GM12865 (cell line): ENCODE data around the gene SVIL.
"Not testable (repeated sequence)": the region's sequence is repeated elsewhere in the genome, so short reads cannot be mapped to it uniquely, and the experiment has no call there.

Experiments
- DNase-seq: peaks from one replicate; pipeline ENCODE4 v3.0.0; 2010; ENCODE audit warnings: low read depth
- H3K4me3 ChIP-seq: 2 replicates; pipeline ENCODE4 v1.5.1; 2011; ENCODE audit warnings: mild to moderate bottlenecking, low read depth, low read length, control low read depth
- TF ChIP-seq, protein P1 (sequence below): IDR thresholded peaks from 2 replicates; pipeline ENCODE4 v1.5.1; 2011; ENCODE audit warnings: low read length, control low read depth, low read depth, inconsistent platforms; ENCODE audit not compliant: insufficient read depth; ENCODE audit errors: missing control alignments

SVIL gene

DNA sequence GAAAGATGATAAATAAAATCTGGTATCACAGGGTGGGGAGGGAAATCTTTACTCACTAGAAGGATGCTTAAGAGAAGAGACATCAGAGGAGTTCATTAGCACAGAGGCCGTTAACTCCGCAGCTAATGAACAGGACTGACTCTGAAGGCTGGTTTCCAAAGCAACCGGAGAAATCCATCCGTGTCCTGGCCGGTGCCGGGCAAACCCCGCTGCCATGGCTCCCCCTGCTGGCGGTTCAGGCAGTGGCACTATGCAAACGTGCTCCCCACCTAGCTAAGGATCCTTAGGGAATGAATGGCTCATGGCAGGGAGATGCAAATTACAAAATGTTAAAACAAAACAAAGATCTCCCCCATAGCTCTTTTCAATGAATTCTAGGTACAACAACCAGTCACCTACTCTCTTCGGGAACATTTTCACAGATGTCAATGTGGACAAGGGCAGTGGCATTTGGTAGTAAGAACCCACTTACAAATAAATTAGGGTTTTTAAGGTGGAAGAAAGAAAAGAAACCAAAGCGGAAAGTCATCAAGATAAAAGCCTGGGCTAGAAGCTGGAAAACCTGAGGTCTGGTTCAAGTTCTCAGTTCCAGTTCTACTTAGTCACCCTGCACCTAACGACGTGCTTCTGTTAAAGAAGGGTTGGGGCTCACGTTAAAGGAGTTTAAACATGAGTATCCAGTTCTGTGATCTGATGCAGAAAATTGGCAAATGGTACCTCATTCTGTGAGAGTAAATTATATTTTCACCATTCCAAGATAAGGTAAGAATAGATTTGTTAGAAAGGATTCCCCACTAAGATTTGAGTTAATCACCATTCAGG, 138.2 kb downstream of the SVIL start:
- DNase-seq: peak; percentile 63
- H3K4me3 ChIP-seq: no peak overlapping the region
- TF ChIP-seq, protein P1, sequence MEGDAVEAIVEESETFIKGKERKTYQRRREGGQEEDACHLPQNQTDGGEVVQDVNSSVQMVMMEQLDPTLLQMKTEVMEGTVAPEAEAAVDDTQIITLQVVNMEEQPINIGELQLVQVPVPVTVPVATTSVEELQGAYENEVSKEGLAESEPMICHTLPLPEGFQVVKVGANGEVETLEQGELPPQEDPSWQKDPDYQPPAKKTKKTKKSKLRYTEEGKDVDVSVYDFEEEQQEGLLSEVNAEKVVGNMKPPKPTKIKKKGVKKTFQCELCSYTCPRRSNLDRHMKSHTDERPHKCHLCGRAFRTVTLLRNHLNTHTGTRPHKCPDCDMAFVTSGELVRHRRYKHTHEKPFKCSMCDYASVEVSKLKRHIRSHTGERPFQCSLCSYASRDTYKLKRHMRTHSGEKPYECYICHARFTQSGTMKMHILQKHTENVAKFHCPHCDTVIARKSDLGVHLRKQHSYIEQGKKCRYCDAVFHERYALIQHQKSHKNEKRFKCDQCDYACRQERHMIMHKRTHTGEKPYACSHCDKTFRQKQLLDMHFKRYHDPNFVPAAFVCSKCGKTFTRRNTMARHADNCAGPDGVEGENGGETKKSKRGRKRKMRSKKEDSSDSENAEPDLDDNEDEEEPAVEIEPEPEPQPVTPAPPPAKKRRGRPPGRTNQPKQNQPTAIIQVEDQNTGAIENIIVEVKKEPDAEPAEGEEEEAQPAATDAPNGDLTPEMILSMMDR: peak; percentile 93

DNA sequence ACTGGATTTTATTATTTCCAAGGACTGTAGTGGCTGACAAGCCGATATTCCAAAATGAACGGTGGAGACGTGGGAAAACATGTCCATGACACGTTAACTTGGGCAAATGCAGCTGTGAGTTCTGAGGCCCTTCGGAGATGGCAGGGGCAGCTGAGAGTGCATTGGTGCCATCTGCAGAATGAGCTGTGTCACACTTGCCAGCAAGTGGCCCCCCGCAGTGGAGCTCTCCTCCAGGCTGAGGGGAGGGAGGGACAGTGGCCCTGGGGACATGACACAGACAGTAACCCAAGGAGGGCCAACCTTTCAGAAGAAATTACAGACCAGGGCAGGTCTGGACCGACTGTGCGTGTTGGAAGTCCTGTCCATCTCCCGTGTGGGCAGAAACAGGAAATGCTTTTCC, 139.4 kb downstream of the SVIL start:
- DNase-seq: no peak
- H3K4me3 ChIP-seq: no peak overlapping the region
- TF ChIP-seq, protein P1: no peak

DNA sequence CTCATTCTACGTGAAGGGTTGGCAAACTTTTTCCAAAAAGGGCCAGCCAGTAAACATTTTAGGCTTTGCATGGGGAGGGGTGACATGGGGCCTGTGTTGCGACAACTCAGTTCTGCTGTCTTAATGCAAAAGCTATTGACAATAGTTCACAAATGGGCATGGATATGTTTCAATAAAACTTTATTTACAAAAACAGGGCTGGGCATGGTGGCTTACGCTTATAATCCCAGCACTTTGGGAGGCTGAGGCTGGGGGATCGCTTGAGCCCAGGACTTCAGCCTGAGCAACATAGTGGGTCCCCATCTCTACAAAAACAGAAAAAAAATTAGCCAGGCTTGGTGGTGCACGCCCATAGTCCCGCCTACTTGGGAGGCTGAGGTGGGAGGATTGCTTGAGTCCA, 141.1 kb downstream of the SVIL start:
- DNase-seq: no peak
- TF ChIP-seq, protein P1: no peak

DNA sequence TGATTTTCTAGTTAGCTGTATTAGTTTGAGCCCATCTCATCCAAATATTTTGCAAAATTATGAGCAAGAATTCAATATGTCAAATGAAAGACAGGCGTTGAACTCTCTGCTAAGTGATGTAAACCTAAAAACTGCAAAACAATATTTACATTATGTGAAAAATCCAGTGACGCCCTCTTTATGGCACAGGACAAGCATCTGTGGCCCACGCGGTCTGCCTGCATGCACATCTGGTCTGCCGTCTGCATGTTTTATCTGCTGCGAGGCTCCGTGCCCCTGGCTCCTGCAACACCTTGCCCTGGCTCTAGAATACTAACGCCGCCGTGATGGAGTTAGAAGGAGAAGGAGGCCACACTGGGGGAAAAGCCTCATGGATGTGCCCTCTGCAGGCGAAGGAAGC, 142.0 kb downstream of the SVIL start:
- TF ChIP-seq, protein P1: no peak
- no peak overlapping the region for H3K4me3 ChIP-seq
- DNase-seq: no peak

More for the DNA sequence above, 141.1 kb downstream of the SVIL start:
- no peak overlapping the region for H3K4me3 ChIP-seq

DNA sequence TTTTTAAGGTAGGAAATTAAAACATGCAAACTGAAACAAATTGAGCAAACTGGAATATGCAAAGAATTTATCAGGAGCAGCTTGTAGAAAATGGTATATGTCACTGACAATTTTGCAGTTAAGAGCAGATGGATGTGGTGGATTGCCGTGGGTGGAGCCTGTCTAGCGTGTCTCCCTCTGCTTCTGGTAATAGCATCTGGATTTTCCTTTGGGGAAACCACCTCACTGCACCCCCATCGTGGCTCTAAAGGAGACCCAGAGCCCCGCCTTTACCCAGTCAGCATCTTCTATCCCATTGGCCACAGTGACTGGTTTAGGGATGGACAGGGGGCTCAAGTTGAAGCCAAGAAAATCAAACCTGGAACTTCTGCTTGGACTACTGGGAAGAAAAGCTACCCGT, 142.9 kb downstream of the SVIL start:
- TF ChIP-seq, protein P1: no peak
- no peak overlapping the region for H3K4me3 ChIP-seq
- no peak for DNase-seq

DNA sequence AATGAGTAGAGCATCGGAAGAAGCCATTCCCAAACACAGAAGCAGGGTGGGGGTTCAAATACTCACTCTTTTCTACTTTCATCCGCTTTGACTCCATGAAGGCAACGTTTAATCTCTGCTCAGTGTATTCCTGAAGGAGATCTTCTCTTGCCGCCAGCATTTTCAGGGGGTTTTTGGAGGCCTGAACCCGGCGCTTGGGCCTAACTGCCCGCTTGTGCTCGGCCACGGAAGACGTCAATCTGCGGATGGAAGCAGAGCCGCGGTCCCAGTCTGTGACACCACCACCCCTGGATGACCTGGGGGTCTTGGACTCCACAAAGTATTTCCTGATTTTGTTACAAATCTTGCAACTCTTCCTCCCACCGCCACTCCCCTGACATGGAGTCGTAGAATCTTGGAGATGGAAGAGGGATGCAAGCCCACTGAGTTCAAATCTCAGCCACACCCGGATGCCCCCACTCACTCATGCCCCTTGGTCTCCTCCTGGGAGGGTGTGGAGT, 143.9 kb downstream of the SVIL start:
- not testable (repeated sequence) for H3K4me3 ChIP-seq, DNase-seq

DNA sequence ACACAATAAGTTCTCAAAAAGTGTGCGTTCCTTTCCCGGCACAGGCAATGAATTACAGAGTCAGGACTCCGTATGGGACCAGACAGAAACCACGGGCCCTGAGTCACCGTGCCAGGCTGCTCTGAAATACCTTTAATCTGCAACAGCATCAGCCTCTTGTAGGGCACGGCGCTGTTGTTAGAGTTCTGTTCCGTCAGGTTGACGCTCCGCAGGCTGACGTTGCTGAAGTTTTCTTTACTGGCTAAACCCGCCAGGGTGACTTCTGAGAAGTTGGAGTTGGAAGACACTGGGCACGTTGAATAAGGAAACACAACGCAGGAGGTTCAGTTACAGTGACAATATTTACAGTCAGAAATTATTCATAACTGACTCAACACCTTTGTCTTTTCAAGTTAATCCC, 146.3 kb downstream of the SVIL start:
- DNase-seq, H3K4me3 ChIP-seq: not testable (repeated sequence)

DNA sequence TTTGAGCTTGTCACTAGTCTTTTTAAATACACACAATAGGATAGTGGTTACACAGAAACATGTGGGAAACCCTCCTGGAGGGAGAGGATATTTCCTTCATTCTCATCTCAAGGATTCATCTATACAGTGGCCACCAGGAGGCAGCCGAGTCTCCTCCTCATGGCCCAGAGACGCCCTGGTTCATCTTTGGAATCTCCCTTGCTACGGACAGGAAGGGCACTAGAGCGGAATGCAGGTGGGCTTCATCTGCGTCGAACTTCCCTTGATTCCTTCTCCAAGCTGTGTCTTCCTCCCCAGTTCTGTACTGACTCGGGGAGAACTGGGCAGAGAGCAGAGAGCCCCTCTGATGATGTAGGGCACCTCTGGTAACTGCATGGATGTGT, 146.9 kb downstream of the SVIL start:
- peak; percentile 32 for DNase-seq
- TF ChIP-seq, protein P1: peak; percentile 21
- not testable (repeated sequence) for H3K4me3 ChIP-seq

DNA sequence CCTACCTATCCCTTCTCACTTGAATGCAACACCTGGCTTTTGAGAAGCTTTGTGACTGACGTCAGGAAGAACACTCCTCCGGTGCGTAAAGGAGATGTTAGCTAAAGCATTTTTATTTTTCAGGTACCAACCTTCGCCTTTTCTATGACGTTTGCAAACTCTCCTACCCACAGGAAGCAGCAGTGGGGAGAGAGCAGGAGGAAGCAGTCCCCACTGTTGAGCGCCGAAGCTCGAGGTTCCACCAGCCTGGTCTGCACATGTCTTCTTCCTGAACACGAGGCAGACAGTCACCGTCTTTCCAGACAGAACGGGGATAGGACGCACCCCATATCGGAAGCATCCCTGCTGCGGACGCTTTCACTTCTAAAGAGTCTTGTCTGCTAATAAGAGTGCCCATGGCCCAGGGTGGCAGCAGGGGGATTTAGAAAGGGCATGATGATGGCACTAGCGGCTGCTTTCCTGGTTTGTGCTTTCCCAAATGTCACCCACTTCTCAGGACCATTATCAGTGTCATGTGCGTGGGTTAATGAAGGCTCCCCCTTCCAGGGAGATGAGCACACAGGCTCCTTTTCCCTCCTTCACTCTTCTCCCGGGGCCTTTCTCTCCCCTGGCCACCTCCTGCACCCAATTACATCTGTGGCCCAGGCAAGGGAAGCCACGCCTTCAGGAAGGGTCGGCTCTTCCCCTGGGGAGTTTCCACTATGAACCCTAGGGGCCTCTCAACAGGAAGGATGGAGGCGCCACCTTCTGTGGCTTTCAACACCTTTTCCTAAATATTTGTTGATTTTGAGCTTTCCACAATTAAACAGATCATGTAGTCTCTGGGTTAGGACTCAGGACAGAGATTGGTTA, 147.5 kb downstream of the SVIL start:
- peak; percentile 22 for DNase-seq
- H3K4me3 ChIP-seq: not testable (repeated sequence)
